Measurements from ENCODE around the gene CRHR2. TPM values are rescaled to one million over a fixed set of nuclear protein-coding genes. Genes with fewer than 3 reads are reported as not detected.

Gene CRHR2
- total RNA-seq, 3 donors from 2014 or later, result not detected

DNA sequence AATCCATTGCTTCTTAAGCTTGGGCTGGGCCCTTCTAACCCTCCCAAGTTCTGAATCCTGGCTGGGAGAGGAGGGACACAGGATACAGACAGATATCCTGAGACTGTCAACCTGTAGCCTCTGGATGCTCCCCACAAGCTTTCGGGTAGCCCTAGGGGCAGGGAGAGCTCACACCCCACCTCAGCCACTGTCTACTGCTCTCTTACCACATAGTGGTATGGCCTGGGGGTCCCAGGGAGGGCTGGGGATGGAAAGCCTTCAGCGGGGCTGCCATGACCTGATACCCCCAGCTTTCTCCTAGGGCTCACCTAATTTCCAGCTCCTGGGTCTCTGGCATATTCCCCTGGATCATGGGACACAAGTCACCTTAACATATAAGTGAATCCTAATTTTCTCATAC is 25.1 kb downstream of the CRHR2 start:
- TF ChIP-seq CTCF (IDR thresholded peaks at IDR 0.05), result no peak
- intact Hi-C loops (cut with DNase I, micrococcal nuclease), result no loop called here
- no peaks in the 10 kb centered on the region for H3K36me3 ChIP-seq (ENCODE audit: low read depth)
- no peak for DNase-seq
- no peak for ATAC-seq
- no peak overlapping the region for H3K4me3 ChIP-seq
- H3K9me3 ChIP-seq, result no peaks in the 10 kb centered on the region
- H3K4me1 ChIP-seq (ENCODE audit: low read depth), result no peaks in the 10 kb centered on the region

- Histone ChIP-seq H3K4me1 (ENCODE audit: low read depth) (no peaks in the 10 kb centered on the region), H3K4me3 (no peak overlapping the region), H3K9me3 (no peaks in the 10 kb centered on the region), H3K36me3 (ENCODE audit: low read depth) (no peaks in the 10 kb centered on the region)
- intact Hi-C loops (cut with DNase I, micrococcal nuclease), result no loop called here
- no peak for TF ChIP-seq CTCF (IDR thresholded peaks at IDR 0.05)
- no peak for ATAC-seq
- DNase-seq, result no peak
Observed at GRCh38 chr7:30656006-30656957, 26.0 kb downstream of the CRHR2 start.

DNA sequence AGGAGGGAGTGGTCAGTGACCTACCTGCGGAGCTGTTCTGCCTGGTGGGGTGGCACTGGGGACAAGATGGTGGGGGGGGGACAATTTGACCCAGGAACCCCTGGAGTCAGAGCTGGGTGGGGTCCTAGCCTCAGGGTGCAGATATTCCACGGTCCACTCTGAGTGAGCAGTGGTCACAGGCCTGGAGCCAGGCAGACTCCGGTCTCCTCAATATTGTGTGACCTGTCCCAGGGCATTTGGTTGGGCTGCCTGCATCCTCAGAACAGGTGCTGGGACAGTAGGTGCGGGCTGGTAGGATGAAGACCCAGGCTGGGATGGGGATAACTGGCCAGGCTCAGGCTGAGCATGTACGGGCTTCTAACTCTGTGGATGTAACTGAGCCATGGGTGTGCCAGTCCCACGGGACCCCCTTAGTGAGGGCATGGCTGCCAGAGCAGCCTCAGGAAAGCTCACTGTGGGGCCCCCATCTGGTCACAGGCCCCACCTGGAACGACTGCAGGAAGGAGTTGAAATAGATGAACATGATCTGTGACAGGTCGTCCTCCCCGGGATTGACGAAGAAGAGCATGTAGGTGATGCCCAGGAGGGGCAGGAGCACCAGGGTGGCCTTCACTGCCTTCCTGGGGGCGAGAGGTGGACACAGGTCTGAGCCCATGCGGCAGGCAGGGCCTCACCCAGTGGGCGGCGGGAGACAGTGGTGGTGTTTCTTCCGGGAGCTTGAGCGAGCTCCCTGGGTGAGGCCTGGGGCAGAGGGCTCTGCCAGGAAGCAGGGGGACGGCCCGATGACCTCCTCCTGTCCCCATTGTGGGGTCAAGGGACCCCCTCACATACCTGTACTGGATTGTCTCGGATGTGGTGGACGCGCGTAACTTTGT is 26.9 kb downstream of the CRHR2 start:
- no peak overlapping the region for H3K4me3 ChIP-seq
- DNase-seq (no peak), ATAC-seq (no peak)
- no peaks in the 10 kb centered on the region for H3K4me1 ChIP-seq (ENCODE audit: low read depth)
- H3K36me3 ChIP-seq (ENCODE audit: low read depth), result no peaks in the 10 kb centered on the region
- TF ChIP-seq CTCF (IDR thresholded peaks at IDR 0.05), result no peak
- intact Hi-C loops (cut with DNase I, micrococcal nuclease), result no loop called here
- no peaks in the 10 kb centered on the region for H3K9me3 ChIP-seq

DNA sequence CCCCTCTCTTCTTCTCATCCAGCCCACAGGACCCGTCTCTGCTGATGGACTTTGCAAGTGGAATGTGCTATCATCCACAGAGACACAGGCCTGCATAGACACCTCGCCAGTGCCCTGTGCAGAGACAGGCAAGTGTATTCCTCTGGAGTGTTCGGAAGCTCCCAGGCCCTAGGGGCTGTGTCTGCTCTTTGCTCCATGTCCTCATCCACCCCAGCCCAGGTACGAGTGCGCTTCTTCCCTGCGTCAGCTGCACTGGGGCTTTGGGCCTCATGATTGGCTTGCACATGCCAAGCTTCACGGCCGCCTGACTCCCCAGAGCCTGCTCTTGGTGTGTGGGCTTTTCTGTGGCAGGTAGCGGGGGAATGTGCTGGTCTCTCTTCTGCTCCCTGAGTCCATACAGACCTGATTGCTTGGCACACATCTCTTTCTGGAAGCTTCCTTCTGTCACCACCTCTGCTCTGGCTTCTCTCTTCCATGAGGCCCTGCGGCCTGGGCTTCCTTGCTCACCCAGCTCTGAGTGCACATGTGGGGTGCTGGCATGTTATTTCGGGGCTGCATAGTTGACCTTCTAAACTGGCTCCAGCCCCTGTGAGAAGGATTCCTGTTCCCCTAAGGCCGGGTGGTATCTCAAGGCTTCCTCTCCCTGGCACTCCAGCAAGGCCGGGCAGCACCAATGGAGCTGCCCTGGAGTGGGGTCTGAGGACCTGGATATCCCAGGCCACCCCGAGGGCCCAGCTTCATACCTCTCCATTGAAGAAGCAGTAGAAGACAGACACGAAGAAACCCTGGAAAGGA is 27.8 kb downstream of the CRHR2 start:
- Histone ChIP-seq H3K36me3 (ENCODE audit: low read depth) (no peaks in the 10 kb centered on the region), H3K4me3 (no peak overlapping the region), H3K4me1 (ENCODE audit: low read depth) (no peaks in the 10 kb centered on the region), H3K9me3 (no peaks in the 10 kb centered on the region)
- ATAC-seq (no peak), DNase-seq (no peak)
- intact Hi-C loops (cut with DNase I, micrococcal nuclease), result no loop called here
- TF ChIP-seq CTCF (IDR thresholded peaks at IDR 0.05), result no peak
